Measurements from ENCODE around the gene CCNG1. TPM values are rescaled to one million over a fixed set of nuclear protein-coding genes. Genes with fewer than 3 reads are reported as not detected.

The CCNG1 gene
- total and polyA plus RNA-seq, 12 donors, result 67.1 to 198 (median 133) TPM

- 32 to 47% (median 37%) methylated on average over 2 of the region's 2 CpGs for WGBS, 4 donors
- H3K36me3 ChIP-seq (replicated peaks in 1 of 2), result peaks cover 0 to 33% of the 10 kb centered on the region in 2 donors
- no peaks in the 10 kb centered on the region for H3K9me3 ChIP-seq (replicated peaks in 1 of 3)
- no peak overlapping the region for H3K27ac ChIP-seq
- TF ChIP-seq POLR2A (IDR thresholded peaks at IDR 0.05) (no peak), CTCF (IDR thresholded peaks at IDR 0.05) (no peak)
- H3K4me3 ChIP-seq, result peak overlapping the region in 1 of 4 donors; percentile 6
- intact Hi-C loops (cut with DNase I), result no loop called here
- H3K4me1 ChIP-seq (replicated peaks in 1 of 2), result peaks cover 21 to 46% of the 10 kb centered on the region in 2 donors
- DNase-seq, result no peak
- H3K27me3 ChIP-seq, result no peaks in the 10 kb centered on the region
These were observed 1.7 kb downstream of the CCNG1 start for GRCh38 chr5:163439092-163439425.

GRCh38 chr5:163440954-163441353, 3.6 kb downstream of the CCNG1 start:
- H3K27ac ChIP-seq, result no peak overlapping the region
- H3K4me1 ChIP-seq (replicated peaks in 1 of 2), result peaks cover 21 to 37% of the 10 kb centered on the region in 2 donors
- WGBS, 4 donors, result 92 to 100% (median 98%) methylated on average over 3 of the region's 3 CpGs
- H3K4me3 ChIP-seq, result no peak overlapping the region
- peaks cover 0 to 52% of the 10 kb centered on the region in 2 donors for H3K36me3 ChIP-seq (replicated peaks in 1 of 2)
- TF ChIP-seq POLR2A (IDR thresholded peaks at IDR 0.05), result no peak
- TF ChIP-seq CTCF (IDR thresholded peaks at IDR 0.05), result no peak
- intact Hi-C loops (cut with DNase I), result no loop called here
- H3K27me3 ChIP-seq, result no peaks in the 10 kb centered on the region
- no peak for DNase-seq
- no peaks in the 10 kb centered on the region for H3K9me3 ChIP-seq (replicated peaks in 1 of 3)

GRCh38 chr5:163444526-163444925, 7.1 kb downstream of the CCNG1 start:
- Histone ChIP-seq H3K9me3 (replicated peaks in 1 of 3) (no peaks in the 10 kb centered on the region), H3K27ac (no peak overlapping the region), H3K27me3 (no peaks in the 10 kb centered on the region), H3K36me3 (replicated peaks in 1 of 2) (peaks cover 0 to 69% of the 10 kb centered on the region in 2 donors), H3K4me1 (replicated peaks in 1 of 2) (peaks cover 5 to 15% of the 10 kb centered on the region in 2 donors), H3K4me3 (no peak overlapping the region)
- TF ChIP-seq POLR2A (IDR thresholded peaks at IDR 0.05) (no peak), CTCF (IDR thresholded peaks at IDR 0.05) (no peak)
- 85 to 92% (median 90%) methylated on average over 1 of the region's 1 CpG for WGBS, 4 donors
- no peak for DNase-seq
- intact Hi-C loops (cut with DNase I), result no loop called here

GRCh38 chr5:163445345-163445744, 8.0 kb downstream of the CCNG1 start:
- intact Hi-C loops (cut with DNase I), result no loop called here
- no peak overlapping the region for H3K27ac ChIP-seq
- H3K27me3 ChIP-seq, result no peaks in the 10 kb centered on the region
- TF ChIP-seq POLR2A (IDR thresholded peaks at IDR 0.05), result no peak
- no peaks in the 10 kb centered on the region for H3K9me3 ChIP-seq (replicated peaks in 1 of 3)
- WGBS, 4 donors, result 96 to 99% (median 97%) methylated on average over 6 of the region's 6 CpGs
- no peak for DNase-seq
- peaks cover 0 to 7% of the 10 kb centered on the region in 2 donors for H3K4me1 ChIP-seq (replicated peaks in 1 of 2)
- no peak overlapping the region for H3K4me3 ChIP-seq
- H3K36me3 ChIP-seq (replicated peaks in 1 of 2), result peaks cover 0 to 69% of the 10 kb centered on the region in 2 donors

- TF ChIP-seq CTCF (IDR thresholded peaks at IDR 0.05), result no peak
- no peak for TF ChIP-seq POLR2A (IDR thresholded peaks at IDR 0.05)
- no peaks in the 10 kb centered on the region for H3K27me3 ChIP-seq
- no peaks in the 10 kb centered on the region for H3K4me1 ChIP-seq (replicated peaks in 1 of 2)
- no peak overlapping the region for H3K4me3 ChIP-seq
- intact Hi-C loops (cut with DNase I), result no loop called here
- peaks cover 0 to 53% of the 10 kb centered on the region in 2 donors for H3K36me3 ChIP-seq (replicated peaks in 1 of 2)
- DNase-seq, result no peak
- no peaks in the 10 kb centered on the region for H3K9me3 ChIP-seq (replicated peaks in 1 of 3)
- no peak overlapping the region for H3K27ac ChIP-seq
These were observed 9.8 kb downstream of the CCNG1 start for GRCh38 chr5:163447191-163447590.

Measured in adrenal gland (tissue), 12 donors.